Natural killer cell (primary cell): Measurements from ENCODE around the gene ARGLU1. TPM values are rescaled to one million over a fixed set of nuclear protein-coding genes. Genes with fewer than 3 reads are reported as not detected.

ENCODE experiments used
- ATAC-seq, 3 donors: fragments of 150-1000 bp in 2 of 3; fragments of 200-7000 bp in 1 of 3; cut with Tn5 transposase; 1 replicate in 1 of 3; 2 replicates in 2 of 3; pipeline ENCODE4 v1.10.0; 2021; ENCODE audit warnings: mild to moderate bottlenecking in 2 of 3, moderate library complexity in 2 of 3
- DNase-seq, 2 donors: peaks; one replicate each; pipeline versions ENCODE4 v3.0.0 to v3.0.0-alpha.2; 2013 to 2021; ENCODE audit warnings: mixed read lengths in 1 of 2
- H3K27ac ChIP-seq: one replicate; pipeline ENCODE4 v1.5.1; 2013; ENCODE audit warnings: mild to moderate bottlenecking, low read length
- H3K27me3 ChIP-seq: one replicate; pipeline ENCODE4 v1.6.1; 2013; ENCODE audit warnings: low read length; ENCODE audit not compliant: control insufficient read depth, insufficient read depth
- H3K36me3 ChIP-seq: one replicate; pipeline ENCODE4 v1.6.1; 2013; ENCODE audit warnings: low read length; ENCODE audit not compliant: control insufficient read depth, insufficient read depth
- H3K4me1 ChIP-seq: one replicate; pipeline ENCODE4 v1.6.1; 2013; ENCODE audit warnings: low read length; ENCODE audit not compliant: control insufficient read depth, insufficient read depth
- H3K4me3 ChIP-seq: one replicate; pipeline ENCODE4 v1.5.1; 2013; ENCODE audit warnings: low read length
- H3K9me3 ChIP-seq: one replicate; pipeline ENCODE4 v1.6.1; 2013; ENCODE audit warnings: low read length; ENCODE audit not compliant: control insufficient read depth, insufficient read depth
- H3K27ac Mint-ChIP-seq, 2 donors: one replicate each; pipeline ENCODE4 v1.8.0; 2022; ENCODE audit warnings: mild to moderate bottlenecking in 2 of 2, mixed read lengths in 2 of 2, moderate library complexity in 1 of 2
- H3K27me3 Mint-ChIP-seq, 2 donors: one replicate each; pipeline ENCODE4 v1.8.0; 2022; ENCODE audit warnings: low read depth in 2 of 2, mixed read lengths in 2 of 2
- H3K36me3 Mint-ChIP-seq: one replicate; pipeline ENCODE4 v1.8.0; 2022; ENCODE audit warnings: mixed read lengths
- H3K4me1 Mint-ChIP-seq, 2 donors: one replicate each; pipeline ENCODE4 v1.8.0; 2022; ENCODE audit warnings: mixed read lengths in 2 of 2
- H3K4me3 Mint-ChIP-seq: one replicate; pipeline ENCODE4 v1.8.0; 2022; ENCODE audit warnings: mild to moderate bottlenecking, moderate library complexity, mixed read lengths
- H3K9me3 Mint-ChIP-seq, 2 donors: one replicate each; pipeline ENCODE4 v1.8.0; 2022; ENCODE audit warnings: mixed read lengths in 2 of 2
- WGBS: methylation state at CpG from one replicate; pipeline ENCODE4 v1.1.7; 2013; ENCODE audit warnings: missing lambda C conversion rate; ENCODE audit not compliant: insufficient coverage; 5-methylcytosine and 5-hydroxymethylcytosine counted together
- intact Hi-C: fragments of 100-400 bp; cut with micrococcal nuclease; formaldehyde crosslinking; loops from one replicate; pipeline ENCODE4 v1.14.2; 2022
- total RNA-seq, 4 donors: library from RNA; stranded (reverse); fragments of 120-200 nt in 1 of 4; gene quantifications; one replicate each; pipeline versions ENCODE4 v1.2.3 to v1.2.4, GENCODE V29; 2013 to 2022
- TF ChIP-seq, protein P1 (sequence below): fragments of 200-600 bp; IDR thresholded peaks from one replicate; pipeline ENCODE4 v1.8.0; 2022; ENCODE audit warnings: antibody characterized with exemption

Gene ARGLU1
- total RNA-seq, 3 donors from 2014 or later (not counting 1 experiment from before 2014, with no cell fraction given), result 158 to 179 (median 161) TPM

DNA sequence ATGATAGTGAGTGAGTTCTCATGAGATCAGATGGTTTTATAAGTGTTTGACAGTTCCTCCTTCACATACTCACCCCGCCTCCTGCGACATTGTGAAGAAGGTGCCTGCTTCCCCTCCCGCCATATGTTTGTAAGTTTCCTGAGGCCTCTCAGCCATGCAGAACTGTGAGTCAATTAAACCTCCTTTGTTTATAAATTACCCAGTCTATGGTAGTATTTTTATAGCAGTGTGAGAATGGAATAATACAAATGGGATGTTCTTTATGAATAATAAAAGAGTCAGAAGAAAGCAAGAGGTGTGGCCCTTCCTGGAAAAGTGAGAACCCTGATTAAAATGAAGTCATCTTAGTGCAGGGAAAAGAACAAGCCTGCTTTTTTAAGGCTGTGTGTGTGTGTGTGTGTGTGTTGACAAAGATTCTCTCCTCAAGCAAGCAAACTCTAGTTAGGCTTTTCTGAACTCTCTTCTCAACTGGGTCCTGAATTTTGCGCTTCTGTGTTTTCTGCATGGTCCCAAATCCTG lies 18.8 kb upstream of the ARGLU1 start:
- no peak overlapping the region for H3K27ac ChIP-seq
- DNase-seq (no peak), ATAC-seq (no peak)
- TF ChIP-seq, protein P1, sequence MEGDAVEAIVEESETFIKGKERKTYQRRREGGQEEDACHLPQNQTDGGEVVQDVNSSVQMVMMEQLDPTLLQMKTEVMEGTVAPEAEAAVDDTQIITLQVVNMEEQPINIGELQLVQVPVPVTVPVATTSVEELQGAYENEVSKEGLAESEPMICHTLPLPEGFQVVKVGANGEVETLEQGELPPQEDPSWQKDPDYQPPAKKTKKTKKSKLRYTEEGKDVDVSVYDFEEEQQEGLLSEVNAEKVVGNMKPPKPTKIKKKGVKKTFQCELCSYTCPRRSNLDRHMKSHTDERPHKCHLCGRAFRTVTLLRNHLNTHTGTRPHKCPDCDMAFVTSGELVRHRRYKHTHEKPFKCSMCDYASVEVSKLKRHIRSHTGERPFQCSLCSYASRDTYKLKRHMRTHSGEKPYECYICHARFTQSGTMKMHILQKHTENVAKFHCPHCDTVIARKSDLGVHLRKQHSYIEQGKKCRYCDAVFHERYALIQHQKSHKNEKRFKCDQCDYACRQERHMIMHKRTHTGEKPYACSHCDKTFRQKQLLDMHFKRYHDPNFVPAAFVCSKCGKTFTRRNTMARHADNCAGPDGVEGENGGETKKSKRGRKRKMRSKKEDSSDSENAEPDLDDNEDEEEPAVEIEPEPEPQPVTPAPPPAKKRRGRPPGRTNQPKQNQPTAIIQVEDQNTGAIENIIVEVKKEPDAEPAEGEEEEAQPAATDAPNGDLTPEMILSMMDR, result no peak
- intact Hi-C loops, result no loop called here
- H3K27me3 Mint-ChIP-seq, result peaks cover 14 to 20% of the 10 kb centered on the region in 2 donors
- WGBS, result 91% methylated on average over 3 of the region's 4 CpGs
- peaks cover 6% of the 10 kb centered on the region for H3K36me3 Mint-ChIP-seq
- H3K36me3 ChIP-seq, result no peaks in the 10 kb centered on the region
- no peak overlapping the region for H3K4me3 Mint-ChIP-seq
- no peaks in the 10 kb centered on the region for H3K4me1 Mint-ChIP-seq
- H3K9me3 Mint-ChIP-seq, result peaks cover 3 to 5% of the 10 kb centered on the region in 2 donors
- H3K9me3 ChIP-seq, result peaks cover 10% of the 10 kb centered on the region
- H3K4me1 ChIP-seq, result no peaks in the 10 kb centered on the region
- no peak overlapping the region for H3K4me3 ChIP-seq
- no peaks in the 10 kb centered on the region for H3K27me3 ChIP-seq
- no peak overlapping the region for H3K27ac Mint-ChIP-seq

GRCh38 chr13:106581225-106581624 lies 13.3 kb upstream of the ARGLU1 start:
- Mint-ChIP-seq H3K27me3 (peaks cover 8 to 9% of the 10 kb centered on the region in 2 donors), H3K36me3 (peaks cover 6% of the 10 kb centered on the region), H3K9me3 (peaks cover 2 to 3% of the 10 kb centered on the region in 2 donors), H3K27ac (no peak overlapping the region), H3K4me3 (no peak overlapping the region), H3K4me1 (no peaks in the 10 kb centered on the region)
- intact Hi-C loops, result no loop called here
- 98% methylated on average over 3 of the region's 4 CpGs for WGBS
- Histone ChIP-seq H3K36me3 (no peaks in the 10 kb centered on the region), H3K9me3 (peaks cover 9% of the 10 kb centered on the region), H3K27ac (no peak overlapping the region), H3K4me1 (no peaks in the 10 kb centered on the region), H3K27me3 (no peaks in the 10 kb centered on the region), H3K4me3 (no peak overlapping the region)
- TF ChIP-seq, protein P1, result no peak
- ATAC-seq (no peak), DNase-seq (no peak)

DNA sequence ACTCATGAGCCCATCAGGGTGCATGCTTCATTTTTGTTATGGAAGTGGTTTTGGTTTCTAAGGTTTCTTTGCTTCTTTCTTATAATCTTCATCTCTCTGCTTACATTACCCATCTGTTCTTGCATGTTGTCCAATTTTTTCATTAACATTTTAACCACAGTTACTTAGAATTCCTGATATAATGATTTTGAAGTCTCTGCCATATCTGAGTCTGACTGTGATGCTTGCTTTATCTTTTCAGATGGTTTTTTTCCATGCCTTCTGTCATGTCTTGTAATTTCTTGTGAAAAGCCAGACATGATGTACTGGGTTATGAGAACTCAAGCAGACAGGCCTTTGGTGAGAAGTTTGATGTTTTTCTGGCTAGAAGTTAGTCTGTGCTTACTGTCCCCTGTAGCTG lies 8.0 kb upstream of the ARGLU1 start:
- no peaks in the 10 kb centered on the region for H3K36me3 Mint-ChIP-seq
- Histone ChIP-seq H3K36me3 (no peaks in the 10 kb centered on the region), H3K4me1 (no peaks in the 10 kb centered on the region), H3K27ac (no peak overlapping the region), H3K4me3 (no peak overlapping the region), H3K9me3 (no peaks in the 10 kb centered on the region), H3K27me3 (no peaks in the 10 kb centered on the region)
- H3K9me3 Mint-ChIP-seq, result no peaks in the 10 kb centered on the region
- TF ChIP-seq, protein P1, result no peak
- H3K4me3 Mint-ChIP-seq, result no peak overlapping the region
- H3K4me1 Mint-ChIP-seq, result no peaks in the 10 kb centered on the region
- ATAC-seq (no peak), DNase-seq (no peak)
- no peaks in the 10 kb centered on the region for H3K27me3 Mint-ChIP-seq
- intact Hi-C loops, result no loop called here
- H3K27ac Mint-ChIP-seq, result no peak overlapping the region

DNA sequence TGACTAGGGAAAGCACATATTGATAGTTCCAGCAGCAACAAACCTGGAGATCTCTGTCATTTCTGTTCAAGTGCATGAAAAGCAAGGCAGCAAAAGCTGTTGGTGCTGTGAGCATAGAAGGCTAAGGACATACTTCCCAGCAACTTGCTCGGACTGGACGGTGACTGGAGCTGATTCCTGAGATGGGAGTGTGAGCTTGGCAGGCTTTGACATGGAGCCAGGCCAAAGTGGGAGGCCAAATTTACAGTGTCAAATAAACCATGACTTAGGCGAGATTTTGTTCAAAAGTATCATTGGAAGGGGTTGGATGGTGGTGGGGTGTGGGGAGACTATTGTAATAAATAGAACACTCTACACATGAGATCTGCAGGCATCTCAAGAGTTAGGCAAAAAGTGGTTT lies 5.9 kb upstream of the ARGLU1 start:
- Mint-ChIP-seq H3K4me1 (peaks cover 7 to 8% of the 10 kb centered on the region in 2 donors), H3K27ac (peak overlapping the region in 1 of 2 donors; percentile 39), H3K27me3 (no peaks in the 10 kb centered on the region), H3K36me3 (no peaks in the 10 kb centered on the region), H3K9me3 (no peaks in the 10 kb centered on the region), H3K4me3 (no peak overlapping the region)
- TF ChIP-seq, protein P1, result no peak
- Histone ChIP-seq H3K36me3 (no peaks in the 10 kb centered on the region), H3K9me3 (no peaks in the 10 kb centered on the region), H3K4me1 (peaks cover 9% of the 10 kb centered on the region), H3K4me3 (no peak overlapping the region), H3K27me3 (no peaks in the 10 kb centered on the region), H3K27ac (no peak overlapping the region)
- intact Hi-C loops, result no loop called here
- ATAC-seq (no peak), DNase-seq (no peak)
- WGBS, result 90% methylated on average over 3 of the region's 3 CpGs
